Hepatocyte (in vitro differentiated cells): Measurements from ENCODE around the gene LMOD3.

Experiments
- CTCF ChIP-seq: fragments of 200-600 bp; sonication (generic); IDR thresholded peaks from 2 replicates; pipeline ENCODE4 v1.5.1; 2016; ENCODE audit warnings: antibody characterized with exemption, mild to moderate bottlenecking; ENCODE audit not compliant: poor library complexity
- EZH2 ChIP-seq: fragments of 200-600 bp; sonication (generic); IDR thresholded peaks from 2 replicates; pipeline ENCODE4 v1.6.1; 2016; ENCODE audit warnings: antibody characterized with exemption, mild to moderate bottlenecking, borderline replicate concordance

DNA sequence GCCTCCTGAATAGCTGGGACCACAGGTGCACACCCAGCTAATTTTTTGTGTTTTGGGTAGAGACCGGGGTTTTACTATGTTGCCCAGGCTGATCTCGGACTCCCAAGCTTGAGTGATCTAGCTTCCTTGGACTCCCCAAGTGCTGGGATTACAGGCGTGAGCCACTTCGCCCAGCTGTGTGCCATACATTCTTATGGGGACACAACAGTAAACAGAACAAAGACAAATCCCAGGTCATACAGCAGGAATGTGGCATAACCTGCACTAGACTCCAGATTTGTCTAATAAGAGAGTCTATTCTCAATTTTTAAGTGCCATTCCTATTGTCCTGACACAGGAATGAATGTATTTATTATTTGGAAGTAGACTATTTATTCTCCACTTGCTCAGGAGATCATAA lies 20.0 kb downstream of the LMOD3 start:
- TF ChIP-seq CTCF (no peak), EZH2 (no peak)
